BLaER1 (cell line): ENCODE data around the gene HEATR3.
A peak's percentile ranks its signal among the peaks of the same experiment; 100 is the strongest.

ENCODE experiments used
- H3K27ac ChIP-seq: shearing (Covaris generic); formaldehyde crosslinking; 2 replicates; pipeline ENCODE4 v1.8.1; 2022
- H3K27me3 ChIP-seq: shearing (Covaris generic); formaldehyde crosslinking; 2 replicates; pipeline ENCODE4 v1.8.1; 2022
- H3K36me3 ChIP-seq: shearing (Covaris generic); formaldehyde crosslinking; 2 replicates; pipeline ENCODE4 v1.8.1; 2022
- H3K4me1 ChIP-seq: shearing (Covaris generic); formaldehyde crosslinking; 2 replicates; pipeline ENCODE4 v1.8.1; 2022
- H3K4me2 ChIP-seq: shearing (Covaris generic); formaldehyde crosslinking; 2 replicates; pipeline ENCODE4 v1.8.1; 2022
- H3K4me3 ChIP-seq: shearing (Covaris generic); formaldehyde crosslinking; 2 replicates; pipeline ENCODE4 v1.8.1; 2022
- H3K9ac ChIP-seq: shearing (Covaris generic); formaldehyde crosslinking; 2 replicates; pipeline ENCODE4 v1.8.1; 2022
- H3K9me3 ChIP-seq: shearing (Covaris generic); formaldehyde crosslinking; 2 replicates; pipeline ENCODE4 v1.8.1; 2022
- H4K20me1 ChIP-seq: shearing (Covaris generic); formaldehyde crosslinking; 2 replicates; pipeline ENCODE4 v1.8.1; 2022
- Cebpa-rat ChIP-seq: shearing (Covaris generic); IDR thresholded peaks from 2 replicates; pipeline ENCODE4 v1.8.1; 2022

The HEATR3 gene

GRCh38 chr16:50068550-50068949, 2.8 kb downstream of the HEATR3 start:
- Histone ChIP-seq H4K20me1 (peaks cover 66% of the 10 kb centered on the region), H3K27me3 (no peaks in the 10 kb centered on the region), H3K36me3 (peaks cover 48% of the 10 kb centered on the region), H3K9ac (no peak overlapping the region), H3K4me2 (peak overlapping the region; percentile 93), H3K27ac (no peak overlapping the region), H3K4me3 (no peak overlapping the region), H3K4me1 (peaks cover 24% of the 10 kb centered on the region), H3K9me3 (no peaks in the 10 kb centered on the region)
- no peak for TF ChIP-seq Cebpa-rat

- no peak overlapping the region for H3K4me3 ChIP-seq
- no peaks in the 10 kb centered on the region for H3K27me3 ChIP-seq
- no peak overlapping the region for H3K4me2 ChIP-seq
- H3K36me3 ChIP-seq, result peaks cover 49% of the 10 kb centered on the region
- peaks cover 66% of the 10 kb centered on the region for H4K20me1 ChIP-seq
- H3K9me3 ChIP-seq, result no peaks in the 10 kb centered on the region
- no peak for TF ChIP-seq Cebpa-rat
- H3K4me1 ChIP-seq, result peaks cover 24% of the 10 kb centered on the region
- H3K27ac ChIP-seq, result no peak overlapping the region
- H3K9ac ChIP-seq, result no peak overlapping the region
Observed at GRCh38 chr16:50069060-50069459, 3.3 kb downstream of the HEATR3 start.

DNA sequence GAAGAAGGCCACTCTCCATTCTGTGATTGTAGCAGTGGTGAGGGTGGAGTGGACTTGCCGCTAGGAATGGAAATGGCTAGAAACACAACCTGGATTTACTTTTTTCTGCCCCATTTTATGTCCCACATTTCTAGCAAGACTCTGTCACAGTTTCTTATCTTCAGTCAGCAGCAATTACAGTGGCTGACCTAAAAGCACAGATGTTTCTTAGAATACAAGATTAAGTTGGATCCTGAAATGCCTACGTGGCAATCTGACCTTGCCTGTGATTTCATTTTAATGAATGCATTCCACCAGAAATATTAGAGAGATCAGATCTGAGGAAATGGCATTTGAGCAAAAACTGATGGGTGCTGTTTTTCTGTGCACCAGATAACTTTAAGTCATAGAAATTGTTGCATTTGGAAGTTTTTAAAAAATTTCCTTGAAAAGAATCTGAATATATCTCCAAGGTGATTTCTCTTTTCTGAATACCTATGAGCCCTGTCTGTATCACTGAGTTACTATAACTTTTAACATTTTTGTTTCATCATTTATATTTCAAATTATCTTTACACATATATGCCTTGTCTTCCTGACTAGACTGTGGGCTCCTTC, 5.4 kb downstream of the HEATR3 start:
- peaks cover 24% of the 10 kb centered on the region for H3K4me1 ChIP-seq
- H3K27me3 ChIP-seq, result no peaks in the 10 kb centered on the region
- peaks cover 66% of the 10 kb centered on the region for H4K20me1 ChIP-seq
- H3K9me3 ChIP-seq, result no peaks in the 10 kb centered on the region
- TF ChIP-seq Cebpa-rat, result no peak
- H3K36me3 ChIP-seq, result peaks cover 67% of the 10 kb centered on the region
- no peak overlapping the region for H3K9ac ChIP-seq
- no peak overlapping the region for H3K4me2 ChIP-seq
- H3K27ac ChIP-seq, result no peak overlapping the region
- no peak overlapping the region for H3K4me3 ChIP-seq

DNA sequence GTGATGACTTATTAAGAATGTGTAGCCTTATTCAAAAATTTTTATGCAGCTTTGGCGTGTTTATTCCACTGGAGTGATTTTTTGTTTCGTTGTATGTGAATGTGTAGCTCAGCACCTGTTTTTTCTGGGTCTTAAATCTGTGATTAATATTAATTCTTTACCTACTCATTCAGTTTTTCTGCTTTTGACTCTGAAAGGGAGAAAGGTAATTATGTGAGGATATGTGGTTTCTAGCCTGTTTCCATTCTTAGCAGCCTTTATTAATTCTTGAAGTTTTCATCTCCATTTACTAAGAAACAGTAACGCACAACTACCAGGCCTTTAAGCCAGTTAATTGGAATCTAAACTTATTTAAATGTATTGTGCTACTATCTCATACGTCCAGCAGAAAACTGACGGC, 7.0 kb downstream of the HEATR3 start:
- no peak for TF ChIP-seq Cebpa-rat

GRCh38 chr16:50079397-50080140, 13.8 kb downstream of the HEATR3 start:
- Histone ChIP-seq H4K20me1 (peaks cover 13% of the 10 kb centered on the region; the same call in 1 of the 2 replicates), H3K27ac (no peak overlapping the region), H3K4me1 (no peaks in the 10 kb centered on the region), H3K27me3 (no peaks in the 10 kb centered on the region), H3K36me3 (peaks cover 96% of the 10 kb centered on the region), H3K9ac (no peak overlapping the region), H3K4me3 (no peak overlapping the region), H3K9me3 (no peaks in the 10 kb centered on the region), H3K4me2 (no peak overlapping the region)
- TF ChIP-seq Cebpa-rat, result no peak

More for the DNA sequence above, 7.0 kb downstream of the HEATR3 start:
- peaks cover 83% of the 10 kb centered on the region for H3K36me3 ChIP-seq
- H4K20me1 ChIP-seq, result peaks cover 51% of the 10 kb centered on the region
- H3K9me3 ChIP-seq, result no peaks in the 10 kb centered on the region
- H3K4me2 ChIP-seq, result no peak overlapping the region
- no peak overlapping the region for H3K27ac ChIP-seq
- H3K9ac ChIP-seq, result no peak overlapping the region
- H3K4me1 ChIP-seq, result peaks cover 11% of the 10 kb centered on the region
- no peaks in the 10 kb centered on the region for H3K27me3 ChIP-seq
- no peak overlapping the region for H3K4me3 ChIP-seq

GRCh38 chr16:50081428-50082018, 15.8 kb downstream of the HEATR3 start:
- H3K9me3 ChIP-seq, result no peaks in the 10 kb centered on the region

GRCh38 chr16:50083996-50084395, 18.2 kb downstream of the HEATR3 start:
- no peaks in the 10 kb centered on the region for H3K27me3 ChIP-seq
- H3K9me3 ChIP-seq, result no peaks in the 10 kb centered on the region
- no peaks in the 10 kb centered on the region for H3K4me1 ChIP-seq
- H3K27ac ChIP-seq, result no peak overlapping the region
- no peak overlapping the region for H3K4me2 ChIP-seq
- H3K4me3 ChIP-seq, result no peak overlapping the region
- peaks cover 18% of the 10 kb centered on the region; the same call in 1 of the 2 replicates for H4K20me1 ChIP-seq
- no peak for TF ChIP-seq Cebpa-rat
- H3K9ac ChIP-seq, result no peak overlapping the region
- H3K36me3 ChIP-seq, result peaks cover 98% of the 10 kb centered on the region

More at GRCh38 chr16:50081428-50082018, 15.8 kb downstream of the HEATR3 start:
- no peaks in the 10 kb centered on the region for H3K4me1 ChIP-seq
- no peak overlapping the region for H3K4me3 ChIP-seq
- no peak overlapping the region for H3K27ac ChIP-seq
- H4K20me1 ChIP-seq, result peaks cover 13% of the 10 kb centered on the region; the same call in 1 of the 2 replicates
- peaks cover 98% of the 10 kb centered on the region for H3K36me3 ChIP-seq
- H3K27me3 ChIP-seq, result no peaks in the 10 kb centered on the region
- no peak overlapping the region for H3K9ac ChIP-seq
- no peak for TF ChIP-seq Cebpa-rat
- H3K4me2 ChIP-seq, result no peak overlapping the region

DNA sequence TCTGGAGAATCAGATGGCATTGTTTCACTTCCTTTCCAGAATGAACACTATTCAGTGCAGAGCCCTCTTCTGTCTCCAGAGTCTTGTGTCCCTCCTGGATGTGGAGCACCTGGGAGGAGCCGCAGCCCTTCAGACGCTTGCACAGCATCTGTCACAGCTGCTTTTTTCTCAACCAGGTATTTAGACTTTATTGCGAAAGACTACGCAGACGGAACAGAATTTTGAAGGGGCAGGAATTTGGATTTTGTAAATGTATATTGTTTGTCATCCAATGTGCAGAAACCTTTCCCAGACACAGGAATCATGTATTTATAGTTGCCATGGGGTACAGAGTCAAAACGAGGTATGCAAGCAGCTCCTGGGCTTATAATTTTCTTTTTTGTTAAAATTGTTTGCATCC, 20.4 kb downstream of the HEATR3 start:
- Histone ChIP-seq H3K4me2 (no peak overlapping the region), H3K4me1 (no peaks in the 10 kb centered on the region), H3K9ac (no peak overlapping the region), H3K4me3 (no peak overlapping the region), H3K36me3 (peaks cover 98% of the 10 kb centered on the region), H3K27ac (no peak overlapping the region), H3K27me3 (no peaks in the 10 kb centered on the region), H3K9me3 (no peaks in the 10 kb centered on the region), H4K20me1 (0 out of 2 replicates have a peak, but pooled peaks cover 5% of the 10 kb centered on the region)
- no peak; the same call in 1 of the 2 replicates for TF ChIP-seq Cebpa-rat

- H3K9ac ChIP-seq, result no peak overlapping the region
- H3K36me3 ChIP-seq, result peaks cover 97% of the 10 kb centered on the region
Observed at GRCh38 chr16:50088302-50088701, 22.5 kb downstream of the HEATR3 start.

DNA sequence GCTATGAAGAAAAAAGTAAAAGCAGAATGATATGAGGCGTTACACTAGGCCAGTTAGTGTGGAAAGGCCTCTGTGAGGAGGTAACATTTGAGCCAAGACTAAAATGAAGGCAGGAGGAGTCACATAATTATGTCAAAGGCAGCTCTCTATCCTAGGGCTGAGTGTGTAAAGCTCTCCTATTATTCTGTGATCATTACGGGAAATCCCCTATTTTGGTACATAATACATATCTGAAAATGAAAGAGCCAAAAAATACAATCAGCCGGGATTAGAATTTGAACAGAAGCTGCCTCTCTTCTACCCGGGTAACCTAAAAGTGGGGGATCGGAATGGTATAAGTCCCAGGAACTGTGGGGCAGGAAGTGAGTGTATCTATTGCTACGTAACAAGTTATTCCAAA, 27.1 kb downstream of the HEATR3 start:
- no peaks in the 10 kb centered on the region for H3K27me3 ChIP-seq
- H3K4me2 ChIP-seq, result no peak overlapping the region
- H3K9me3 ChIP-seq, result no peaks in the 10 kb centered on the region
- peaks cover 10% of the 10 kb centered on the region; the same call in 1 of the 2 replicates for H3K4me1 ChIP-seq
- no peak overlapping the region for H3K9ac ChIP-seq
- peaks cover 89% of the 10 kb centered on the region for H3K36me3 ChIP-seq
- TF ChIP-seq Cebpa-rat, result no peak
- H3K27ac ChIP-seq, result no peak overlapping the region
- H4K20me1 ChIP-seq, result 0 out of 2 replicates have a peak, but pooled peaks cover 5% of the 10 kb centered on the region
- H3K4me3 ChIP-seq, result no peak overlapping the region

More at GRCh38 chr16:50088302-50088701, 22.5 kb downstream of the HEATR3 start:
- Histone ChIP-seq H3K4me2 (no peak overlapping the region), H3K4me1 (peaks cover 2% of the 10 kb centered on the region; the same call in 1 of the 2 replicates), H3K27me3 (no peaks in the 10 kb centered on the region), H3K4me3 (no peak overlapping the region), H3K9me3 (no peaks in the 10 kb centered on the region), H3K27ac (no peak overlapping the region), H4K20me1 (0 out of 2 replicates have a peak, but pooled peaks cover 5% of the 10 kb centered on the region)
- TF ChIP-seq Cebpa-rat, result no peak
